Measurements from ENCODE around the gene ANKRD24. TPM values are rescaled to one million over a fixed set of nuclear protein-coding genes. Genes with fewer than 3 reads are reported as not detected.

The ANKRD24 gene
- total and polyA plus RNA-seq, 2 of the 13 experiments (the other 11 are each of a cell fraction or from before 2014, with no cell fraction given) = 0.13 to 0.24 TPM

GRCh38 chr19:4246767-4247593, 64.5 kb downstream of the ANKRD24 start, which contains the start of gene YJU2 (continued):
- TF ChIP-seq TAF15 (IDR thresholded peaks at IDR 0.05; ENCODE audit: low read depth, low read length, poor library complexity, severe bottlenecking) = no peak
- TF ChIP-seq MEIS2 (CRISPR knock-in tag; IDR thresholded peaks at IDR 0.05) = no peak; the same call in 1 of the 2 replicates
- TF ChIP-seq, protein P1, sequence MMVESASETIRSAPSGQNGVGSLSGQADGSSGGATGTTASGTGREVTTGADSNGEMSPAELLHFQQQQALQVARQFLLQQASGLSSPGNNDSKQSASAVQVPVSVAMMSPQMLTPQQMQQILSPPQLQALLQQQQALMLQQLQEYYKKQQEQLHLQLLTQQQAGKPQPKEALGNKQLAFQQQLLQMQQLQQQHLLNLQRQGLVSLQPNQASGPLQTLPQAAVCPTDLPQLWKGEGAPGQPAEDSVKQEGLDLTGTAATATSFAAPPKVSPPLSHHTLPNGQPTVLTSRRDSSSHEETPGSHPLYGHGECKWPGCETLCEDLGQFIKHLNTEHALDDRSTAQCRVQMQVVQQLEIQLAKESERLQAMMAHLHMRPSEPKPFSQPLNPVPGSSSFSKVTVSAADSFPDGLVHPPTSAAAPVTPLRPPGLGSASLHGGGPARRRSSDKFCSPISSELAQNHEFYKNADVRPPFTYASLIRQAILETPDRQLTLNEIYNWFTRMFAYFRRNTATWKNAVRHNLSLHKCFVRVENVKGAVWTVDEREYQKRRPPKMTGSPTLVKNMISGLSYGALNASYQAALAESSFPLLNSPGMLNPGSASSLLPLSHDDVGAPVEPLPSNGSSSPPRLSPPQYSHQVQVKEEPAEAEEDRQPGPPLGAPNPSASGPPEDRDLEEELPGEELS (CRISPR knock-in tag; IDR thresholded peaks at IDR 0.05) = peak; percentile 22; the same call in 1 of the 2 replicates
- peak; percentile 100 for TF ChIP-seq NFYC (CRISPR knock-in tag; IDR thresholded peaks at IDR 0.05)
- peak; percentile 60 for TF ChIP-seq PHF5A (CRISPR knock-in tag; IDR thresholded peaks at IDR 0.05; ENCODE audit: low read depth, unreplicated experiment)
- no peak for TF ChIP-seq TCF12 (IDR thresholded peaks at IDR 0.05)
- peak; percentile 58; the same call in 1 of the 2 replicates for TF ChIP-seq TCF12 (CRISPR knock-in tag; IDR thresholded peaks at IDR 0.05)
- TF ChIP-seq ARID5B (CRISPR knock-in tag; IDR thresholded peaks at IDR 0.05) = no peak
- TF ChIP-seq ZNF143 (CRISPR knock-in tag; IDR thresholded peaks at IDR 0.05) = peak; percentile 78
- TF ChIP-seq TEAD3 (CRISPR knock-in tag; optimal IDR thresholded peaks at IDR 0.05; ENCODE audit: borderline replicate concordance) = peak; percentile 49
- TF ChIP-seq ZNF580 (CRISPR knock-in tag; IDR thresholded peaks at IDR 0.05; ENCODE audit: borderline replicate concordance, low read depth) = peak; percentile 81; the same call in 1 of the 2 replicates
- TF ChIP-seq ZNF790 (CRISPR knock-in tag; IDR thresholded peaks at IDR 0.05; ENCODE audit: borderline replicate concordance) = peak; percentile 76; the same call in 1 of the 2 replicates
- TF ChIP-seq, protein P2, sequence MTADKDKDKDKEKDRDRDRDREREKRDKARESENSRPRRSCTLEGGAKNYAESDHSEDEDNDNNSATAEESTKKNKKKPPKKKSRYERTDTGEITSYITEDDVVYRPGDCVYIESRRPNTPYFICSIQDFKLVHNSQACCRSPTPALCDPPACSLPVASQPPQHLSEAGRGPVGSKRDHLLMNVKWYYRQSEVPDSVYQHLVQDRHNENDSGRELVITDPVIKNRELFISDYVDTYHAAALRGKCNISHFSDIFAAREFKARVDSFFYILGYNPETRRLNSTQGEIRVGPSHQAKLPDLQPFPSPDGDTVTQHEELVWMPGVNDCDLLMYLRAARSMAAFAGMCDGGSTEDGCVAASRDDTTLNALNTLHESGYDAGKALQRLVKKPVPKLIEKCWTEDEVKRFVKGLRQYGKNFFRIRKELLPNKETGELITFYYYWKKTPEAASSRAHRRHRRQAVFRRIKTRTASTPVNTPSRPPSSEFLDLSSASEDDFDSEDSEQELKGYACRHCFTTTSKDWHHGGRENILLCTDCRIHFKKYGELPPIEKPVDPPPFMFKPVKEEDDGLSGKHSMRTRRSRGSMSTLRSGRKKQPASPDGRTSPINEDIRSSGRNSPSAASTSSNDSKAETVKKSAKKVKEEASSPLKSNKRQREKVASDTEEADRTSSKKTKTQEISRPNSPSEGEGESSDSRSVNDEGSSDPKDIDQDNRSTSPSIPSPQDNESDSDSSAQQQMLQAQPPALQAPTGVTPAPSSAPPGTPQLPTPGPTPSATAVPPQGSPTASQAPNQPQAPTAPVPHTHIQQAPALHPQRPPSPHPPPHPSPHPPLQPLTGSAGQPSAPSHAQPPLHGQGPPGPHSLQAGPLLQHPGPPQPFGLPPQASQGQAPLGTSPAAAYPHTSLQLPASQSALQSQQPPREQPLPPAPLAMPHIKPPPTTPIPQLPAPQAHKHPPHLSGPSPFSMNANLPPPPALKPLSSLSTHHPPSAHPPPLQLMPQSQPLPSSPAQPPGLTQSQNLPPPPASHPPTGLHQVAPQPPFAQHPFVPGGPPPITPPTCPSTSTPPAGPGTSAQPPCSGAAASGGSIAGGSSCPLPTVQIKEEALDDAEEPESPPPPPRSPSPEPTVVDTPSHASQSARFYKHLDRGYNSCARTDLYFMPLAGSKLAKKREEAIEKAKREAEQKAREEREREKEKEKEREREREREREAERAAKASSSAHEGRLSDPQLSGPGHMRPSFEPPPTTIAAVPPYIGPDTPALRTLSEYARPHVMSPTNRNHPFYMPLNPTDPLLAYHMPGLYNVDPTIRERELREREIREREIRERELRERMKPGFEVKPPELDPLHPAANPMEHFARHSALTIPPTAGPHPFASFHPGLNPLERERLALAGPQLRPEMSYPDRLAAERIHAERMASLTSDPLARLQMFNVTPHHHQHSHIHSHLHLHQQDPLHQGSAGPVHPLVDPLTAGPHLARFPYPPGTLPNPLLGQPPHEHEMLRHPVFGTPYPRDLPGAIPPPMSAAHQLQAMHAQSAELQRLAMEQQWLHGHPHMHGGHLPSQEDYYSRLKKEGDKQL (CRISPR knock-in tag; IDR thresholded peaks at IDR 0.05; ENCODE audit: low read depth) = no peak
- TF ChIP-seq, protein P3, sequence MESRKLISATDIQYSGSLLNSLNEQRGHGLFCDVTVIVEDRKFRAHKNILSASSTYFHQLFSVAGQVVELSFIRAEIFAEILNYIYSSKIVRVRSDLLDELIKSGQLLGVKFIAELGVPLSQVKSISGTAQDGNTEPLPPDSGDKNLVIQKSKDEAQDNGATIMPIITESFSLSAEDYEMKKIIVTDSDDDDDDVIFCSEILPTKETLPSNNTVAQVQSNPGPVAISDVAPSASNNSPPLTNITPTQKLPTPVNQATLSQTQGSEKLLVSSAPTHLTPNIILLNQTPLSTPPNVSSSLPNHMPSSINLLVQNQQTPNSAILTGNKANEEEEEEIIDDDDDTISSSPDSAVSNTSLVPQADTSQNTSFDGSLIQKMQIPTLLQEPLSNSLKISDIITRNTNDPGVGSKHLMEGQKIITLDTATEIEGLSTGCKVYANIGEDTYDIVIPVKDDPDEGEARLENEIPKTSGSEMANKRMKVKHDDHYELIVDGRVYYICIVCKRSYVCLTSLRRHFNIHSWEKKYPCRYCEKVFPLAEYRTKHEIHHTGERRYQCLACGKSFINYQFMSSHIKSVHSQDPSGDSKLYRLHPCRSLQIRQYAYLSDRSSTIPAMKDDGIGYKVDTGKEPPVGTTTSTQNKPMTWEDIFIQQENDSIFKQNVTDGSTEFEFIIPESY (CRISPR knock-in tag; IDR thresholded peaks at IDR 0.05) = peak; percentile 25; the same call in 1 of the 2 replicates
